Sigmoid colon (tissue), 4 donors: ENCODE measurements around the gene MIDN.

Source experiments
- CTCF ChIP-seq, 4 experiments: fragments of 450-650 bp in 3 of 4; fragments of 200-600 bp in 1 of 4; IDR thresholded peaks; one replicate each; pipeline ENCODE4 v1.5.1; 2016 to 2019; ENCODE audit warnings: antibody characterized with exemption in 4 of 4, mild to moderate bottlenecking in 3 of 4, moderate library complexity in 2 of 4
- EP300 ChIP-seq, 4 donors: sonication (generic); formaldehyde crosslinking; IDR thresholded peaks; one replicate each; pipeline ENCODE4 v1.6.1; 2017; ENCODE audit warnings: antibody characterized with exemption in 4 of 4
- POLR2A ChIP-seq, 2 donors: fragments of 450-650 bp; IDR thresholded peaks; one replicate each; pipeline ENCODE4 v1.6.1; 2016; ENCODE audit warnings: antibody characterized with exemption in 2 of 2, mild to moderate bottlenecking in 2 of 2, moderate library complexity in 2 of 2
- POLR2AphosphoS5 ChIP-seq, 4 donors: sonication (generic); formaldehyde crosslinking; IDR thresholded peaks; one replicate each; pipeline ENCODE4 v1.6.1; 2017; ENCODE audit warnings: antibody characterized with exemption in 4 of 4

GRCh38 chr19:1258163-1258492, 9.7 kb downstream of the MIDN start:
- TF ChIP-seq CTCF (IDR thresholded peaks at IDR 0.05) (no peak), POLR2A (IDR thresholded peaks at IDR 0.05) (no peak), EP300 (IDR thresholded peaks at IDR 0.05) (no peak), POLR2AphosphoS5 (IDR thresholded peaks at IDR 0.05) (no peak)
